B cell (primary cell): ENCODE results near the gene RAB8B.

Source experiments
- EZH2 ChIP-seq: IDR thresholded peaks from 2 replicates; pipeline ENCODE4 v1.6.1; 2012; ENCODE audit warnings: borderline replicate concordance, low read depth, mild to moderate bottlenecking, moderate library complexity, low read length; ENCODE audit not compliant: insufficient read depth, poor library complexity, severe bottlenecking
- TF ChIP-seq, protein P1 (sequence below): fragments of 200-600 bp; IDR thresholded peaks from one replicate; pipeline ENCODE4 v1.8.0; 2022; ENCODE audit warnings: antibody characterized with exemption, mild to moderate bottlenecking

- TF ChIP-seq, protein P1, sequence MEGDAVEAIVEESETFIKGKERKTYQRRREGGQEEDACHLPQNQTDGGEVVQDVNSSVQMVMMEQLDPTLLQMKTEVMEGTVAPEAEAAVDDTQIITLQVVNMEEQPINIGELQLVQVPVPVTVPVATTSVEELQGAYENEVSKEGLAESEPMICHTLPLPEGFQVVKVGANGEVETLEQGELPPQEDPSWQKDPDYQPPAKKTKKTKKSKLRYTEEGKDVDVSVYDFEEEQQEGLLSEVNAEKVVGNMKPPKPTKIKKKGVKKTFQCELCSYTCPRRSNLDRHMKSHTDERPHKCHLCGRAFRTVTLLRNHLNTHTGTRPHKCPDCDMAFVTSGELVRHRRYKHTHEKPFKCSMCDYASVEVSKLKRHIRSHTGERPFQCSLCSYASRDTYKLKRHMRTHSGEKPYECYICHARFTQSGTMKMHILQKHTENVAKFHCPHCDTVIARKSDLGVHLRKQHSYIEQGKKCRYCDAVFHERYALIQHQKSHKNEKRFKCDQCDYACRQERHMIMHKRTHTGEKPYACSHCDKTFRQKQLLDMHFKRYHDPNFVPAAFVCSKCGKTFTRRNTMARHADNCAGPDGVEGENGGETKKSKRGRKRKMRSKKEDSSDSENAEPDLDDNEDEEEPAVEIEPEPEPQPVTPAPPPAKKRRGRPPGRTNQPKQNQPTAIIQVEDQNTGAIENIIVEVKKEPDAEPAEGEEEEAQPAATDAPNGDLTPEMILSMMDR = no peak
- TF ChIP-seq EZH2 = no peak
Observed at GRCh38 chr15:63252292-63252691, 62.9 kb downstream of the RAB8B start.
